HL-60 (cell line): ENCODE measurements around the gene BCAR3.

Experiments
- DNase-seq, 2 experiments: peaks; one replicate each; pipeline ENCODE4 v3.0.0-alpha.2; 2010 to 2020; ENCODE audit warnings: low read depth in 1 of 2, low spot score in 1 of 2
- H3K27ac ChIP-seq: fragments of 250-450 bp; sonication (Bioruptor Pico); replicated peaks from 2 replicates; pipeline ENCODE4 v1.5.1; 2020; ENCODE audit warnings: mild to moderate bottlenecking, moderate library complexity
- H3K27me3 ChIP-seq: fragments of 250-450 bp; sonication (Bioruptor Pico); 2 replicates; pipeline ENCODE4 v1.5.1; 2021; ENCODE audit warnings: mild to moderate bottlenecking, moderate library complexity; ENCODE audit not compliant: insufficient read depth, poor library complexity, severe bottlenecking
- H3K4me3 ChIP-seq: replicated peaks from 2 replicates; pipeline ENCODE4 v1.5.1; 2011; ENCODE audit warnings: mild to moderate bottlenecking, control low read depth, low read length; ENCODE audit not compliant: insufficient read depth
- CTCF ChIP-seq: IDR thresholded peaks from one replicate; pipeline ENCODE4 v1.5.1; 2011; ENCODE audit warnings: low read length, control low read depth, inconsistent platforms; ENCODE audit not compliant: insufficient read depth
- GABPA ChIP-seq: IDR thresholded peaks from 2 replicates; pipeline ENCODE4 v1.6.1; 2012; ENCODE audit warnings: low read depth
- POLR2AphosphoS5 ChIP-seq: IDR thresholded peaks from 2 replicates; pipeline ENCODE4 v1.6.1; 2012; ENCODE audit warnings: low read depth
- REST ChIP-seq: IDR thresholded peaks from 2 replicates; pipeline ENCODE4 v1.6.1; 2012; ENCODE audit warnings: low read depth; ENCODE audit not compliant: insufficient replicate concordance
- SPI1 ChIP-seq: IDR thresholded peaks from 2 replicates; pipeline ENCODE4 v1.6.1; 2012; ENCODE audit warnings: low read depth, mild to moderate bottlenecking, borderline replicate concordance

BCAR3 gene

GRCh38 chr1:93552741-93553455 lies 128.7 kb downstream of the BCAR3 start:
- DNase-seq = peak in 1 of 2 experiments; percentile 81
- no peak overlapping the region for H3K4me3 ChIP-seq
- no peaks in the 10 kb centered on the region for H3K27me3 ChIP-seq
- TF ChIP-seq POLR2AphosphoS5 (0 out of 2 replicates have a peak, but pooled peaks have one; percentile 41), GABPA (no peak)
- H3K27ac ChIP-seq = no peak overlapping the region

- peak in 1 of 2 experiments; percentile 30 for DNase-seq
- TF ChIP-seq SPI1 = peak; percentile 33; the same call in 1 of the 2 replicates
- no peak for TF ChIP-seq REST
- Histone ChIP-seq H3K4me3 (no peak overlapping the region), H3K27ac (0 out of 2 replicates have a peak overlapping the region, but pooled peaks have one; percentile 13), H3K27me3 (no peaks in the 10 kb centered on the region)
Measured at GRCh38 chr1:93549811-93550210, 131.8 kb downstream of the BCAR3 start.

- no peak for DNase-seq
- no peaks in the 10 kb centered on the region for H3K27me3 ChIP-seq
- H3K27ac ChIP-seq = no peak overlapping the region
- TF ChIP-seq CTCF (no peak), SPI1 (no peak), REST (no peak), GABPA (no peak), POLR2AphosphoS5 (no peak)
- no peak overlapping the region for H3K4me3 ChIP-seq
Measured at GRCh38 chr1:93549131-93549530, 132.5 kb downstream of the BCAR3 start.

GRCh38 chr1:93546162-93546863 lies 135.3 kb downstream of the BCAR3 start:
- H3K27ac ChIP-seq = no peak overlapping the region
- no peak overlapping the region for H3K4me3 ChIP-seq
- no peak for DNase-seq
- no peaks in the 10 kb centered on the region for H3K27me3 ChIP-seq
- TF ChIP-seq GABPA (no peak), REST (no peak), CTCF (no peak), SPI1 (no peak), POLR2AphosphoS5 (no peak)
